Measurements from ENCODE around the gene VSNL1.

DNA sequence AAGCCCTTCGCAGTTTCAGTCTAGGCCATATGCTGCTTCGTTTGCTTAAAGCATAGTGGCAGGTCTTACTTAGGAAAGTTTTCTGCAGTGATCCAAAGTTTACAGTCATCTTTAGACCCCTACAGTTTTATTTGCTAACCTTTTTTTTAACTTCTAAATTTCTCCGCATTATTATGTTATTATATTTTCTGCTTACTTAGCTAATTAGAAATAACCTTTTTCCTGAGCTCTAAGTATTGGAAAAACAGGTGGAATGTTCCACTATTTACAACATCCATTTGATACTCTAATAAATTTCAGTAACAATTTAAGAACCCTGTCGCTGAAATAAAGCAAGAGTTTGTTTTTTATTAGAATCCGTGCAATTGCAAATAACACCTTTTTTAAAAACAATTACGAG lies 18.2 kb upstream of the VSNL1 start:
- TF ChIP-seq CTCF (IDR thresholded peaks at IDR 0.05) (no peak), POLR2A (IDR thresholded peaks at IDR 0.05) (no peak), POLR2AphosphoS5 (IDR thresholded peaks at IDR 0.05) (no peak)

Data from upper lobe of left lung (tissue), 4 donors.